ENCODE measurements around the gene ARFGAP1. TPM values are rescaled to one million over a fixed set of nuclear protein-coding genes. Genes with fewer than 3 reads are reported as not detected.

The ARFGAP1 gene
- total RNA-seq, 1 experiment from 2014 or later: 207 TPM

- TF ChIP-seq E2F1 (CRISPR knock-in tag; IDR thresholded peaks at IDR 0.05): no peak
- TF ChIP-seq, protein P1, sequence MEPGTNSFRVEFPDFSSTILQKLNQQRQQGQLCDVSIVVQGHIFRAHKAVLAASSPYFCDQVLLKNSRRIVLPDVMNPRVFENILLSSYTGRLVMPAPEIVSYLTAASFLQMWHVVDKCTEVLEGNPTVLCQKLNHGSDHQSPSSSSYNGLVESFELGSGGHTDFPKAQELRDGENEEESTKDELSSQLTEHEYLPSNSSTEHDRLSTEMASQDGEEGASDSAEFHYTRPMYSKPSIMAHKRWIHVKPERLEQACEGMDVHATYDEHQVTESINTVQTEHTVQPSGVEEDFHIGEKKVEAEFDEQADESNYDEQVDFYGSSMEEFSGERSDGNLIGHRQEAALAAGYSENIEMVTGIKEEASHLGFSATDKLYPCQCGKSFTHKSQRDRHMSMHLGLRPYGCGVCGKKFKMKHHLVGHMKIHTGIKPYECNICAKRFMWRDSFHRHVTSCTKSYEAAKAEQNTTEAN (CRISPR knock-in tag; IDR thresholded peaks at IDR 0.05): no peak
- no peak for TF ChIP-seq TEAD4 (CRISPR knock-in tag; IDR thresholded peaks at IDR 0.05)
- no peak for TF ChIP-seq ZNF423 (CRISPR knock-in tag; IDR thresholded peaks at IDR 0.05)
- TF ChIP-seq ELF4 (CRISPR knock-in tag; IDR thresholded peaks at IDR 0.05; ENCODE audit: low read depth): no peak
- TF ChIP-seq ZNF396 (CRISPR knock-in tag; IDR thresholded peaks at IDR 0.05; ENCODE audit: borderline replicate concordance): no peak
- TF ChIP-seq, protein P2, sequence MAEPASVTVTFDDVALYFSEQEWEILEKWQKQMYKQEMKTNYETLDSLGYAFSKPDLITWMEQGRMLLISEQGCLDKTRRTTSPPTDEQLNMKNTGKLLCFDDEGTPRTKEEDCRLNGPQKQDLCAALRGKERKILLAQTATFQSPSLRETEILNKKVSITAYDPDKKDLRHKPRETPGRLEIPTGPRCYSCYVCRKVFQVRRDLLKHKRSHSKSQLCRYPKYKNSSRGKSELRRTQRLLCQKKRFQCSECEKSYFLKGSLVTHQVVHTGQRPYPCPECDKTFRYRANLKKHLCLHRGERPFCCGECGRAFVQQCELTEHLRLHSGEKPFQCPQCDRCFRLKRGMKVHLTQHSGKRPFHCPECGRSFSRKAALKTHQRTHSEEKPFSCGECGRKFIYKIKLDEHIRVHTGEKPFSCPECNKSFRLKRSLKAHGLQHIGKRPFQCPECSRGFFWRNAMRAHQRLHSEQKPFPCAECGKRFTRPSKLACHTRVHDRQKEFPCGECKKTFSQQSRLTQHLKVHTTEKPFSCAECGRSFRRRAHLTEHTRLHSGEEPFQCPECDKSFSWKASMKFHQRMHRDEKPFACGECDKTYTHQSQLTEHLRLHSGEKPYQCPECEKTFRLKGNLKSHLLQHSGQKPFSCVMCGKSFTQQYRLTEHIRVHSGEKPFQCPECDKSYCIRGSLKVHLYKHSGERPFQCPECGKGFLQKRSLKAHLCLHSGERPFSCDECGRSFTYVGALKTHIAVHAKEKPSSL (CRISPR knock-in tag; conservative IDR thresholded peaks at IDR 0.05): no peak
- TF ChIP-seq ERG (CRISPR knock-in tag; IDR thresholded peaks at IDR 0.05): no peak
- TF ChIP-seq ESRRA (CRISPR knock-in tag; IDR thresholded peaks at IDR 0.05; ENCODE audit: borderline replicate concordance): no peak
These were observed 20.3 kb upstream of the ARFGAP1 start (continued) for GRCh38 chr20:63252284-63252711.

GRCh38 chr20:63253065-63253437 is 19.6 kb upstream of the ARFGAP1 start:
- H3K9me3 Mint-ChIP-seq: no peaks in the 10 kb centered on the region
- POLR2A ChIA-PET: interaction anchor here (0.6 to 1.3 kb wide), 3 partner anchors 18 to 73 kb away, joined by 3 to 5 read pairs (median 4); partner anchors contain the start of gene BIRC7
- peaks cover 51% of the 10 kb centered on the region for H3K27me3 Mint-ChIP-seq (ENCODE audit: low read depth)
- ATAC-seq (peak; percentile 40), DNase-seq (ENCODE audit: low spot score) (peak; percentile 41)
- peaks cover 27% of the 10 kb centered on the region for H3K4me1 Mint-ChIP-seq
- peak overlapping the region; percentile 62 for H3K4me3 Mint-ChIP-seq
- TF ChIP-seq ZNF281 (CRISPR knock-in tag; IDR thresholded peaks at IDR 0.05) (0 out of 2 replicates have a peak, but pooled peaks have one; percentile 28), E2F1 (CRISPR knock-in tag; IDR thresholded peaks at IDR 0.05) (no peak)
- TF ChIP-seq, protein P3, sequence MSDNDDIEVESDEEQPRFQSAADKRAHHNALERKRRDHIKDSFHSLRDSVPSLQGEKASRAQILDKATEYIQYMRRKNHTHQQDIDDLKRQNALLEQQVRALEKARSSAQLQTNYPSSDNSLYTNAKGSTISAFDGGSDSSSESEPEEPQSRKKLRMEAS (CRISPR knock-in tag; IDR thresholded peaks at IDR 0.05): peak; percentile 67; the same call in 1 of the 2 replicates
- CTCF ChIA-PET: interaction anchor here (0.5 to 7.2 kb wide), 15 partner anchors 8 to 285 kb away, joined by 3 to 173 read pairs (median 4); partner anchors contain the start of genes BIRC7 and CHRNA4
- H3K27ac Mint-ChIP-seq: no peak overlapping the region
- H3K36me3 Mint-ChIP-seq: no peaks in the 10 kb centered on the region
